GM23248 (cell line): ENCODE results near the gene SRP9. TPM values are rescaled to one million over a fixed set of nuclear protein-coding genes. Genes with fewer than 3 reads are reported as not detected.

Experiments
- DNase-seq: peaks from one replicate; pipeline ENCODE4 v3.0.0-alpha.2; 2015
- H2AFZ ChIP-seq: fragments of 200-600 bp; sonication (generic); 2 replicates; pipeline ENCODE4 v1.6.1; 2016; ENCODE audit warnings: antibody characterized with exemption
- H3F3A ChIP-seq: fragments of 200-600 bp; sonication (generic); 2 replicates; pipeline ENCODE4 v1.6.1; 2016; ENCODE audit warnings: mild to moderate bottlenecking, antibody characterized with exemption, mixed run types; ENCODE audit not compliant: insufficient read depth
- H3K27ac ChIP-seq: fragments of 200-600 bp; sonication (generic); 2 replicates; pipeline ENCODE4 v1.5.1; 2016; ENCODE audit warnings: mild to moderate bottlenecking
- H3K27me3 ChIP-seq: fragments of 200-600 bp; sonication (generic); replicated peaks from 2 replicates; pipeline ENCODE4 v1.6.1; 2016; ENCODE audit warnings: mild to moderate bottlenecking; ENCODE audit not compliant: insufficient read depth
- H3K36me3 ChIP-seq: fragments of 200-600 bp; sonication (generic); 2 replicates; pipeline ENCODE4 v1.6.1; 2016; ENCODE audit warnings: low read depth, mild to moderate bottlenecking
- H3K4me1 ChIP-seq: fragments of 200-600 bp; sonication (generic); 2 replicates; pipeline ENCODE4 v1.6.1; 2016; ENCODE audit warnings: mild to moderate bottlenecking; ENCODE audit not compliant: insufficient read depth
- H3K4me2 ChIP-seq: fragments of 200-600 bp; sonication (generic); one replicate; pipeline ENCODE4 v1.6.1; 2016; ENCODE audit warnings: mild to moderate bottlenecking; ENCODE audit not compliant: unreplicated experiment
- H3K4me3 ChIP-seq: fragments of 200-600 bp; sonication (generic); 2 replicates; pipeline ENCODE4 v1.5.1; 2016; ENCODE audit warnings: mild to moderate bottlenecking
- H3K79me2 ChIP-seq: fragments of 200-600 bp; sonication (generic); 2 replicates; pipeline ENCODE4 v1.6.1; 2016; ENCODE audit warnings: mild to moderate bottlenecking; ENCODE audit not compliant: insufficient read depth
- H3K9ac ChIP-seq: fragments of 200-600 bp; sonication (generic); 2 replicates; pipeline ENCODE4 v1.6.1; 2016; ENCODE audit warnings: mild to moderate bottlenecking
- H3K9me2 ChIP-seq: fragments of 200-600 bp; sonication (generic); 2 replicates; pipeline ENCODE4 v1.6.1; 2016; ENCODE audit warnings: mixed run types, mild to moderate bottlenecking, moderate library complexity; ENCODE audit not compliant: insufficient read depth
- H3K9me3 ChIP-seq: fragments of 200-600 bp; sonication (generic); one replicate; pipeline ENCODE4 v1.6.1; 2017; ENCODE audit warnings: low read depth
- H4K20me1 ChIP-seq: fragments of 200-600 bp; sonication (generic); 2 replicates; pipeline ENCODE4 v1.6.0; 2016; ENCODE audit not compliant: insufficient read depth
- EZH2 ChIP-seq: fragments of 200-600 bp; sonication (generic); IDR thresholded peaks from 2 replicates; pipeline ENCODE4 v1.6.1; 2018; ENCODE audit warnings: antibody characterized with exemption, mild to moderate bottlenecking; ENCODE audit not compliant: insufficient read depth, poor library complexity, severe bottlenecking
- EZH2phosphoT487 ChIP-seq: fragments of 200-600 bp; sonication (generic); IDR thresholded peaks from 2 replicates; pipeline ENCODE4 v1.6.1; 2018; ENCODE audit warnings: antibody characterized with exemption, moderate library complexity, mild to moderate bottlenecking, low read depth; ENCODE audit not compliant: insufficient read depth
- WGBS, 2 experiments: methylation state at CpG; one replicate each; pipeline ENCODE4 v1.1.6; 2015 to 2017; ENCODE audit warnings: low lambda C conversion rate in 2 of 2, low coverage in 1 of 2; ENCODE audit errors: missing lambda C conversion rate in 2 of 2; 5-methylcytosine and 5-hydroxymethylcytosine counted together
- in situ Hi-C: fragments of 300-500 bp; cut with MboI; formaldehyde crosslinking; loops from 2 replicates; pipeline ENCODE4 v1.15.0; 2020
- polyA plus RNA-seq: library from polyadenylated mRNA; unstranded; fragments of >200 nt; fragmentation: Nextera tagmentation; extraction: Ambion mirVana; gene quantifications from 2 replicates; pipeline ENCODE4 v1.2.1, GENCODE V29; 2016
- total RNA-seq: library from RNA; depleted of rRNA; stranded (reverse); fragments of >200 nt; shearing (Covaris generic); gene quantifications from 2 replicates; pipeline ENCODE4 v1.2.3, GENCODE V29; 2014

SRP9 gene
- total and polyA plus RNA-seq, 2 experiments from 2014 or later, result 321 to 415 TPM

DNA sequence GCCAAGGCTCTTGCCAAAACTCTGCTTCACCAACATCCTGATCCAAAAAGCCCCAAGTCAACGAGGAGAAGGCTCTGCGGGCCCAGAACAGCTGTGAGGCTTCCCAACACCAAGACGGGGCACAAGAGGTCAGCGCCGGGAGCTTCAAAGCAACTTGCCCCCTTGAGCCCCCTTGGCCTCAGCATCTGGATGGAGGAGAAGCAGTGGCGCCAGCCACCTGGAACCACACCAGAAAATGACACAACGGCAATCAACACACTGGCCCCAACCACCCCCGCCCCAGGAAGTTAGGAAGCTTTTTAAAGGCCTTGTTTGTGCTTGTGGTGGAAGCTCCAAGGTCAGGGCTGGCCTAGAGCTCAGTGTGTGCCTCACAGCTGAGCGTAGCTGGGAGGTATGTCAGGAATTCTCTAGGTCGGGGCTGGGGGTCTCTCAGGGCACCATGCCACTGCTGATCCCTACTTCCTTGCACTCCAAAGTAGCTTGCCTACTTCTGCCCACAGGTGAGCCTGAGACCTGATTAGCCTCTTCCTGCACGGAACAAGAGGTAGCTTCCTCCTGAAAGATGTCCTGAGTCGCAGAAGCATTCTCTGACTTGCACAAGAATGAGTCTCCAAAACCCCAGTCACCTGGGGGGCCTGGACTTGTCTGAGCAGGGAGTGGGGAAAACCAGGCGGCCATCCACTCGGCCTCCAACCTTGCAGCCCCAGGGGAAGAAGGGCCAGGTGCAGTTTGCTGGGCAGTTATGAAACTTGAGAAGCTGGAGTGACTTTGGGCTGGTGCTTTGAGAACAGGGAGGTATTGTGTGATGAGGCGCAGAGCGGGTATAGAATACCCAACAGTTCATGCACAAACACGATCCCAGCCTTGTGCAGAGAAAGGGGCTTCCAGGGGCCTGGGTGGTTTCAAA, 9.7 kb upstream of the SRP9 start:
- H3K9ac ChIP-seq, result peak overlapping the region; percentile 72
- H3K9me2 ChIP-seq, result no peaks in the 10 kb centered on the region
- H2AFZ ChIP-seq, result peak overlapping the region; percentile 7; the same call in 1 of the 2 replicates
- H3K79me2 ChIP-seq, result no peaks in the 10 kb centered on the region; the same call in 1 of the 2 replicates
- H3K36me3 ChIP-seq, result no peaks in the 10 kb centered on the region
- in situ Hi-C loops, result no loop called here
- no peak for TF ChIP-seq EZH2phosphoT487
- no peak for TF ChIP-seq EZH2
- peaks cover 51% of the 10 kb centered on the region for H3K4me1 ChIP-seq
- peak overlapping the region; percentile 84 for H3K4me2 ChIP-seq
- WGBS, 2 experiments, result 39 to 42% methylated on average over 17 of the region's 17 CpGs
- peak; percentile 84 for DNase-seq
- H3K9me3 ChIP-seq, result no peaks in the 10 kb centered on the region
- H3K27ac ChIP-seq, result peak overlapping the region; percentile 87
- no peaks in the 10 kb centered on the region for H3K27me3 ChIP-seq
- H4K20me1 ChIP-seq, result no peaks in the 10 kb centered on the region
- H3F3A ChIP-seq, result peaks cover 37% of the 10 kb centered on the region
- peak overlapping the region; percentile 35 for H3K4me3 ChIP-seq

GRCh38 chr1:225768662-225769426, 8.8 kb upstream of the SRP9 start:
- Histone ChIP-seq H3K27me3 (no peaks in the 10 kb centered on the region), H3K9me3 (no peaks in the 10 kb centered on the region), H3F3A (peaks cover 29% of the 10 kb centered on the region), H3K4me1 (peaks cover 42% of the 10 kb centered on the region), H3K36me3 (no peaks in the 10 kb centered on the region), H3K79me2 (no peaks in the 10 kb centered on the region; the same call in 1 of the 2 replicates), H4K20me1 (no peaks in the 10 kb centered on the region), H3K27ac (no peak overlapping the region), H3K9me2 (no peaks in the 10 kb centered on the region), H3K4me3 (no peak overlapping the region), H2AFZ (no peak overlapping the region), H3K4me2 (no peak overlapping the region), H3K9ac (no peak overlapping the region)
- TF ChIP-seq EZH2 (no peak), EZH2phosphoT487 (no peak)
- 97 to 98% methylated on average over 9 of the region's 9 CpGs for WGBS, 2 experiments
- in situ Hi-C loops, result no loop called here
- DNase-seq, result no peak

DNA sequence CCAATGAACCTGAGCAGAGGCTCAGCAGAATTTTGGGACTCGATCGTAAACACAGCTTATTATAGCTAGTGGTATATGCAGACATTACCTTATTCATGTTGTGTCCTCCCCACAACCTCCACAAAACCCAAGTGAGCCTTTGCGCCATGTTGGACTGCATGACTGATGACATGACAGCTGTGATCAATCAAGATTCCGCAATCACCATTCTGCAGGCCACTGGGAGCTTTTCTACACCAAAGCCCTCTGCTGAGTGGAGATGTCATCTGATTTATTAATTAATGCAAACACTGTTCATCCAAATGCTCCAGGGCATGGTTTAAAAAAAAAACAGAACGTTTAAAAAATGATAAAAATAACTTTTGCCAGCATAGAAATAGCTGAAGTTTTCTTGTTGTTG, 7.9 kb upstream of the SRP9 start:
- peaks cover 42% of the 10 kb centered on the region for H3K4me1 ChIP-seq
- H3K27me3 ChIP-seq, result no peaks in the 10 kb centered on the region
- H3K4me3 ChIP-seq, result no peak overlapping the region
- no peak for TF ChIP-seq EZH2phosphoT487
- no peak for TF ChIP-seq EZH2
- H3K9me2 ChIP-seq, result no peaks in the 10 kb centered on the region
- H3K79me2 ChIP-seq, result no peaks in the 10 kb centered on the region; the same call in 1 of the 2 replicates
- H3F3A ChIP-seq, result peaks cover 21% of the 10 kb centered on the region
- H2AFZ ChIP-seq, result no peak overlapping the region
- H3K36me3 ChIP-seq, result no peaks in the 10 kb centered on the region
- 87 to 94% methylated on average over 5 of the region's 5 CpGs for WGBS, 2 experiments
- in situ Hi-C loops, result loop anchor here (10.0 kb wide), 2 partner anchors 225 to 295 kb away; no protein-coding TSS in a partner anchor
- no peak overlapping the region for H3K9ac ChIP-seq
- H3K4me2 ChIP-seq, result no peak overlapping the region
- DNase-seq, result no peak
- H4K20me1 ChIP-seq, result no peaks in the 10 kb centered on the region
- no peak overlapping the region for H3K27ac ChIP-seq
- no peaks in the 10 kb centered on the region for H3K9me3 ChIP-seq

DNA sequence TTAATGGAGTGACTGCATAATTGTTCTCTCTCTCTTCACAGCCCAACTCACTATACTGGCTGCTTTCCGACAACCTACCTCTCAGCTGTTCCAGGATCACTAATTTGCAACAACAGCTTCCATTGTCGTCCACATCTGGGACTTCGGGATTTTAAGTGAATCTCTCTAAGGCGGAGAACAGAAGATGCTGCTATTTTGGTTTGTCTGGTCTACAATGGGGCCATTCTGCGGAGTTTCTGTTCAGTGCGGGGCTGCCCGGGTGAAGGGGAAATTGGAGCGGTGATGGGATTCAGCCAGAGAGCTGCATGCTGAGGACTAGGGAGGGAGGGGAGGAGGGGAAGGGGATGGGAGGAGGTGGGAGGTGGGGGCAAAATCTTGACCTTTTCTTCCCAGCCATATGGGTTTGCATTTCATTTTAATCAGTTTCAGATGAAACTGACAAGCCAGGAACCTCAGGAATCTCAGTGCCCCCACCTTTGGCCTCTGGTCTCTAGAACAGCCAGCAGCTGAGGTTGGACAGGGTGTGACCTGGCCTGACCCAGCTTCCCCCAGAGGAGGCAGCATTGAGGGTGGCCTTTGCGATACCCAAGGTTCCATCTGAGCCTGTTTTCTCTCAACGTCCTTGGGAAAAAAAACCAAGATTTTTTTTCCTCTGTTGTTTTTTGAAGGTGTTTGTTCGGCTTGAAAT, 6.9 kb upstream of the SRP9 start:
- peaks cover 42% of the 10 kb centered on the region for H3K4me1 ChIP-seq

More for the DNA sequence above, 6.9 kb upstream of the SRP9 start:
- no peaks in the 10 kb centered on the region for H3K27me3 ChIP-seq
- DNase-seq, result no peak
- H3K27ac ChIP-seq, result no peak overlapping the region
- no peak overlapping the region for H2AFZ ChIP-seq
- peaks cover 21% of the 10 kb centered on the region for H3F3A ChIP-seq
- H3K36me3 ChIP-seq, result no peaks in the 10 kb centered on the region
- TF ChIP-seq EZH2 (no peak), EZH2phosphoT487 (no peak)
- no peak overlapping the region for H3K9ac ChIP-seq
- no peaks in the 10 kb centered on the region for H4K20me1 ChIP-seq
- no peaks in the 10 kb centered on the region; the same call in 1 of the 2 replicates for H3K79me2 ChIP-seq
- H3K4me2 ChIP-seq, result no peak overlapping the region
- no peaks in the 10 kb centered on the region for H3K9me2 ChIP-seq
- H3K4me3 ChIP-seq, result no peak overlapping the region
- WGBS, 2 experiments, result 88 to 89% methylated on average over 11 of the region's 11 CpGs
- H3K9me3 ChIP-seq, result no peaks in the 10 kb centered on the region
- in situ Hi-C loops, result loop anchor here (10.0 kb wide), 2 partner anchors 226 to 296 kb away; no protein-coding TSS in a partner anchor
